ENCODE results near the gene TNXB.
"Not testable (repeated sequence)": the region's sequence is repeated elsewhere in the genome, so short reads cannot be mapped to it uniquely, and the experiment has no call there.

TNXB gene

GRCh38 chr6:32109114-32109764 lies at the start of gene TNXB:
Gene TNXB, minus strand, starts transcription at chr6:32109338. Its CDS starts 11,140 bp downstream, at chr6:32098198.
- no peak for DNase-seq

- DNase-seq = no peak
These were observed 48.9 kb upstream of the TNXB start for GRCh38 chr6:32158052-32158451.

GRCh38 chr6:32156891-32157290 lies 47.8 kb upstream of the TNXB start:
- DNase-seq = no peak

- peak; percentile 55 for DNase-seq
These were observed 45.5 kb upstream of the TNXB start for GRCh38 chr6:32154514-32155161.

GRCh38 chr6:32153564-32154513 lies 44.7 kb upstream of the TNXB start, which contains the start of gene PPT2:
Gene PPT2, plus strand, starts transcription at chr6:32154141. Its CDS starts 454 bp downstream, at chr6:32154595.
- DNase-seq = peak; percentile 89

GRCh38 chr6:32152769-32153563 lies 43.8 kb upstream of the TNXB start:
- DNase-seq = no peak

GRCh38 chr6:32151863-32152768 lies 43.0 kb upstream of the TNXB start, which contains the start of gene PRRT1:
Gene PRRT1, minus strand, starts transcription at chr6:32151939. Its CDS starts 112 bp downstream, at chr6:32151827.
- no peak for DNase-seq

- DNase-seq = no peak
These were observed 42.2 kb upstream of the TNXB start for GRCh38 chr6:32151181-32151862.

- no peak for DNase-seq
These were observed 41.1 kb upstream of the TNXB start for GRCh38 chr6:32149932-32150870.

GRCh38 chr6:32149092-32149755 lies 40.1 kb upstream of the TNXB start:
- DNase-seq = no peak

GRCh38 chr6:32148289-32149091 lies 39.4 kb upstream of the TNXB start:
- no peak for DNase-seq

GRCh38 chr6:32147401-32148132 lies 38.4 kb upstream of the TNXB start:
- DNase-seq = no peak

- DNase-seq = no peak
These were observed 37.5 kb upstream of the TNXB start for GRCh38 chr6:32146687-32147086.

GRCh38 chr6:32146287-32146686 lies 37.1 kb upstream of the TNXB start:
- no peak for DNase-seq

- DNase-seq = not testable (repeated sequence)
These were observed 35.1 kb upstream of the TNXB start for GRCh38 chr6:32144238-32144637.

GRCh38 chr6:32140420-32141046 lies 31.4 kb upstream of the TNXB start:
- no peak for DNase-seq

- no peak for DNase-seq
These were observed 30.5 kb upstream of the TNXB start for GRCh38 chr6:32139590-32139989.

Measured in NCI-H526 treated with DMSO at 0.1 percent for 48 hours (cell line).